IPS-18c (cell line): ENCODE measurements around the gene TNPO3.
"Not testable (repeated sequence)": the region's sequence is repeated elsewhere in the genome, so short reads cannot be mapped to it uniquely, and the experiment has no call there.

ENCODE experiments used
- H3K4me3 ChIP-seq: 2 replicates; pipeline ENCODE4 v1.7.0; 2013; ENCODE audit warnings: low read depth, mild to moderate bottlenecking, low read length, moderate library complexity; ENCODE audit not compliant: insufficient read depth
- H3K9me3 ChIP-seq: one replicate; pipeline ENCODE4 v1.6.1; 2013; ENCODE audit warnings: mild to moderate bottlenecking, low read length, moderate library complexity; ENCODE audit not compliant: control insufficient read depth, insufficient read depth

TNPO3 gene

GRCh38 chr7:128954830-128955802 lies 99.8 kb downstream of the TNPO3 start:
- Histone ChIP-seq H3K4me3 (no peak overlapping the region), H3K9me3 (no peaks in the 10 kb centered on the region)

- H3K4me3 ChIP-seq = no peak overlapping the region
- H3K9me3 ChIP-seq = no peaks in the 10 kb centered on the region
Measured at GRCh38 chr7:128954150-128954549, 100.8 kb downstream of the TNPO3 start.

GRCh38 chr7:128951296-128951695 lies 103.6 kb downstream of the TNPO3 start:
- H3K4me3 ChIP-seq = no peak overlapping the region

GRCh38 chr7:128948976-128949760 lies 105.7 kb downstream of the TNPO3 start:
- no peak overlapping the region for H3K4me3 ChIP-seq
- H3K9me3 ChIP-seq = no peaks in the 10 kb centered on the region

More at GRCh38 chr7:128951296-128951695, 103.6 kb downstream of the TNPO3 start:
- no peaks in the 10 kb centered on the region for H3K9me3 ChIP-seq

GRCh38 chr7:128948312-128948973 lies 106.5 kb downstream of the TNPO3 start:
- no peaks in the 10 kb centered on the region for H3K9me3 ChIP-seq
- H3K4me3 ChIP-seq = no peak overlapping the region

GRCh38 chr7:128947854-128948253 lies 107.1 kb downstream of the TNPO3 start:
- no peak overlapping the region for H3K4me3 ChIP-seq
- H3K9me3 ChIP-seq = no peaks in the 10 kb centered on the region

GRCh38 chr7:128946936-128947830 lies 107.7 kb downstream of the TNPO3 start:
- Histone ChIP-seq H3K4me3 (no peak overlapping the region), H3K9me3 (no peaks in the 10 kb centered on the region)

- H3K4me3 ChIP-seq = no peak overlapping the region
Measured at GRCh38 chr7:128945668-128946366, 109.1 kb downstream of the TNPO3 start.

GRCh38 chr7:128944487-128945236 lies 110.2 kb downstream of the TNPO3 start:
- Histone ChIP-seq H3K4me3 (no peak overlapping the region), H3K9me3 (peaks cover 2% of the 10 kb centered on the region)

More at GRCh38 chr7:128945668-128946366, 109.1 kb downstream of the TNPO3 start:
- peaks cover 2% of the 10 kb centered on the region for H3K9me3 ChIP-seq

GRCh38 chr7:128943251-128943650 lies 111.7 kb downstream of the TNPO3 start:
- not testable (repeated sequence) for H3K9me3 ChIP-seq, H3K4me3 ChIP-seq

- Histone ChIP-seq H3K4me3 (no peak overlapping the region), H3K9me3 (peaks cover 2% of the 10 kb centered on the region)
Measured at GRCh38 chr7:128941946-128942526, 112.9 kb downstream of the TNPO3 start.

- Histone ChIP-seq H3K9me3 (peaks cover 2% of the 10 kb centered on the region), H3K4me3 (no peak overlapping the region)
Measured at GRCh38 chr7:128941323-128941890, 113.5 kb downstream of the TNPO3 start.

GRCh38 chr7:128940494-128941322 lies 114.2 kb downstream of the TNPO3 start:
- Histone ChIP-seq H3K9me3 (peaks cover 2% of the 10 kb centered on the region), H3K4me3 (no peak overlapping the region)

- Histone ChIP-seq H3K9me3 (peaks cover 2% of the 10 kb centered on the region), H3K4me3 (no peak overlapping the region)
Measured at GRCh38 chr7:128939861-128940410, 115.0 kb downstream of the TNPO3 start.
